Endothelial cell of umbilical vein (primary cell): ENCODE measurements around the gene MIR17HG.

ENCODE experiments used
- EZH2 ChIP-seq: IDR thresholded peaks from 2 replicates; pipeline ENCODE4 v1.6.1; 2012; ENCODE audit warnings: borderline replicate concordance, low read depth, mild to moderate bottlenecking, moderate library complexity, low read length, inconsistent platforms; ENCODE audit not compliant: severe bottlenecking
- FOS ChIP-seq: IDR thresholded peaks from 2 replicates; pipeline ENCODE4 v1.6.1; 2011; ENCODE audit warnings: mild to moderate bottlenecking, low read length, moderate library complexity, borderline replicate concordance; ENCODE audit not compliant: insufficient read depth
- GATA2 ChIP-seq: IDR thresholded peaks from 2 replicates; pipeline ENCODE4 v1.7.0; 2011; ENCODE audit warnings: low read depth, mild to moderate bottlenecking, moderate library complexity, mixed read lengths, low read length; ENCODE audit not compliant: insufficient read length, insufficient read depth
- JUN ChIP-seq: IDR thresholded peaks from 2 replicates; pipeline ENCODE4 v1.6.1; 2011; ENCODE audit warnings: borderline replicate concordance, low read depth; ENCODE audit not compliant: insufficient read length, insufficient read depth
- MAX ChIP-seq: IDR thresholded peaks from 2 replicates; pipeline ENCODE4 v1.6.1; 2011; ENCODE audit not compliant: insufficient read depth, insufficient read length
- MYC ChIP-seq: IDR thresholded peaks from one replicate; pipeline ENCODE4 v1.6.1; 2011; ENCODE audit warnings: mild to moderate bottlenecking, low read depth, low read length
- POLR2A ChIP-seq: IDR thresholded peaks from 2 replicates; pipeline ENCODE4 v1.6.1; 2012; ENCODE audit warnings: low read depth, mild to moderate bottlenecking, control low read depth, low read length
- POLR2AphosphoS5 ChIP-seq: IDR thresholded peaks from 2 replicates; pipeline ENCODE4 v1.6.1; 2012; ENCODE audit warnings: low read depth, mild to moderate bottlenecking, control low read depth, low read length, moderate library complexity; ENCODE audit not compliant: insufficient read depth
- TF ChIP-seq, protein P1 (sequence below), 2 donors: IDR thresholded peaks; 1 replicate in 1 of 2; 2 replicates in 1 of 2; pipeline ENCODE4 v1.5.1; 2011; ENCODE audit warnings: low read length in 2 of 2, mild to moderate bottlenecking in 2 of 2, moderate library complexity in 2 of 2, control low read depth in 1 of 2, inconsistent platforms in 1 of 2, low read depth in 1 of 2; ENCODE audit not compliant: insufficient read depth in 1 of 2; ENCODE audit errors: extremely low read depth in 1 of 2

GRCh38 chr13:91362908-91363307, 15.4 kb downstream of the MIR17HG start:
- TF ChIP-seq POLR2A (no peak), POLR2AphosphoS5 (no peak), JUN (no peak), EZH2 (no peak), FOS (no peak), GATA2 (no peak), MAX (no peak), MYC (no peak)
- TF ChIP-seq, protein P1, sequence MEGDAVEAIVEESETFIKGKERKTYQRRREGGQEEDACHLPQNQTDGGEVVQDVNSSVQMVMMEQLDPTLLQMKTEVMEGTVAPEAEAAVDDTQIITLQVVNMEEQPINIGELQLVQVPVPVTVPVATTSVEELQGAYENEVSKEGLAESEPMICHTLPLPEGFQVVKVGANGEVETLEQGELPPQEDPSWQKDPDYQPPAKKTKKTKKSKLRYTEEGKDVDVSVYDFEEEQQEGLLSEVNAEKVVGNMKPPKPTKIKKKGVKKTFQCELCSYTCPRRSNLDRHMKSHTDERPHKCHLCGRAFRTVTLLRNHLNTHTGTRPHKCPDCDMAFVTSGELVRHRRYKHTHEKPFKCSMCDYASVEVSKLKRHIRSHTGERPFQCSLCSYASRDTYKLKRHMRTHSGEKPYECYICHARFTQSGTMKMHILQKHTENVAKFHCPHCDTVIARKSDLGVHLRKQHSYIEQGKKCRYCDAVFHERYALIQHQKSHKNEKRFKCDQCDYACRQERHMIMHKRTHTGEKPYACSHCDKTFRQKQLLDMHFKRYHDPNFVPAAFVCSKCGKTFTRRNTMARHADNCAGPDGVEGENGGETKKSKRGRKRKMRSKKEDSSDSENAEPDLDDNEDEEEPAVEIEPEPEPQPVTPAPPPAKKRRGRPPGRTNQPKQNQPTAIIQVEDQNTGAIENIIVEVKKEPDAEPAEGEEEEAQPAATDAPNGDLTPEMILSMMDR (IDR thresholded peaks at IDR 0.05; ENCODE audit: extremely low read depth in 1 of 2, insufficient read depth in 1 of 2, low read depth in 1 of 2, low read length in 2 of 2) = no peak
